Subcutaneous adipose tissue (tissue), 4 donors: Measurements from ENCODE around the gene PRKG1. TPM values are rescaled to one million over a fixed set of nuclear protein-coding genes. Genes with fewer than 3 reads are reported as not detected.

Experiments
- CTCF ChIP-seq: fragments of 450-650 bp; IDR thresholded peaks from one replicate; pipeline ENCODE4 v1.5.1; 2016; ENCODE audit warnings: low read depth, mild to moderate bottlenecking, control low read depth, antibody characterized with exemption, moderate library complexity
- total RNA-seq, 4 donors: library from RNA; depleted of rRNA; stranded (reverse); fragments of >200 nt; gene quantifications; one replicate each; pipeline ENCODE4 v1.1.0, GENCODE V29; 2016

PRKG1 gene
- total RNA-seq, 4 donors from 2014 or later = 7.6 to 17.2 (median 10.7) TPM

- no peak for TF ChIP-seq CTCF
These were observed 153.8 kb downstream of the PRKG1 start for GRCh38 chr10:51227897-51228713.

GRCh38 chr10:51228714-51229100 is 154.4 kb downstream of the PRKG1 start:
- no peak for TF ChIP-seq CTCF

GRCh38 chr10:51230887-51231585 is 156.7 kb downstream of the PRKG1 start:
- TF ChIP-seq CTCF = no peak

- TF ChIP-seq CTCF = no peak
These were observed 157.5 kb downstream of the PRKG1 start for GRCh38 chr10:51231754-51232153.

- TF ChIP-seq CTCF = no peak
These were observed 159.2 kb downstream of the PRKG1 start for GRCh38 chr10:51233337-51234100.

- no peak for TF ChIP-seq CTCF
These were observed 161.6 kb downstream of the PRKG1 start for GRCh38 chr10:51235865-51236264.

- TF ChIP-seq CTCF = no peak
These were observed 164.7 kb downstream of the PRKG1 start for GRCh38 chr10:51239006-51239405.
